OCI-LY1 (cell line): ENCODE data around the gene PLA2G4B.

Experiments
- EZH2 ChIP-seq: fragments of 200-600 bp; sonication (generic), shearing (Covaris generic); IDR thresholded peaks from 2 replicates; pipeline ENCODE4 v1.8.0; 2017; ENCODE audit warnings: borderline replicate concordance, mixed run types, mild to moderate bottlenecking, antibody characterized with exemption, low read length, moderate library complexity, mixed read lengths
- TF ChIP-seq, protein P1 (sequence below): fragments of 200-600 bp; sonication (generic), shearing (Covaris generic); IDR thresholded peaks from 2 replicates; pipeline ENCODE4 v1.5.1; 2017; ENCODE audit warnings: mild to moderate bottlenecking, antibody characterized with exemption, low read length, moderate library complexity, mixed read lengths

DNA sequence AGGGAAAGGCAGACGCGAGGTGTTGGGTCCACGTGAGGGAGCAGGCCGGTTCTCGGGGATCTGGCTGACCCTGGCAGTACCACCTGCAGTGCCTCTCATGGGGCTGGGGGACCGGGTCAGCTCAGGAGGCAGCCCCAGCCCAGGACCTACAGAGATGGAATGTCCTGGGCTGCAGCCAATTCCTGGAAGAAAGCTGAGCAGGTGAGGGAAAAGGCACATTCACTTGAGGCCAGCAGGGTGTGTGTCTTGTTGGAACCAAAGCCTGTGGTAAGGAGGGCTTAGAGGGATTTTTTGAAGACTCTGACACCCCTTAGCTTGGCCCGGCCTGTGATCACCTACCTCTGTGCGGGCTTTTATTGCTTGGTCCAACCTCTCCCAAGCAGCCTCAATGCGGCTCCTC is 15.8 kb downstream of the PLA2G4B start:
- TF ChIP-seq, protein P1, sequence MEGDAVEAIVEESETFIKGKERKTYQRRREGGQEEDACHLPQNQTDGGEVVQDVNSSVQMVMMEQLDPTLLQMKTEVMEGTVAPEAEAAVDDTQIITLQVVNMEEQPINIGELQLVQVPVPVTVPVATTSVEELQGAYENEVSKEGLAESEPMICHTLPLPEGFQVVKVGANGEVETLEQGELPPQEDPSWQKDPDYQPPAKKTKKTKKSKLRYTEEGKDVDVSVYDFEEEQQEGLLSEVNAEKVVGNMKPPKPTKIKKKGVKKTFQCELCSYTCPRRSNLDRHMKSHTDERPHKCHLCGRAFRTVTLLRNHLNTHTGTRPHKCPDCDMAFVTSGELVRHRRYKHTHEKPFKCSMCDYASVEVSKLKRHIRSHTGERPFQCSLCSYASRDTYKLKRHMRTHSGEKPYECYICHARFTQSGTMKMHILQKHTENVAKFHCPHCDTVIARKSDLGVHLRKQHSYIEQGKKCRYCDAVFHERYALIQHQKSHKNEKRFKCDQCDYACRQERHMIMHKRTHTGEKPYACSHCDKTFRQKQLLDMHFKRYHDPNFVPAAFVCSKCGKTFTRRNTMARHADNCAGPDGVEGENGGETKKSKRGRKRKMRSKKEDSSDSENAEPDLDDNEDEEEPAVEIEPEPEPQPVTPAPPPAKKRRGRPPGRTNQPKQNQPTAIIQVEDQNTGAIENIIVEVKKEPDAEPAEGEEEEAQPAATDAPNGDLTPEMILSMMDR, result no peak
- no peak for TF ChIP-seq EZH2
